GM23338 (cell line): Measurements from ENCODE around the gene ESRRA. TPM values are rescaled to one million over a fixed set of nuclear protein-coding genes. Genes with fewer than 3 reads are reported as not detected.

Experiments used
- ATAC-seq: fragments of 200-7000 bp; cut with Tn5 transposase; 3 replicates; pipeline ENCODE4 v1.9.1; 2020
- DNase-seq: peaks from one replicate; pipeline ENCODE4 v3.0.0-alpha.2; 2015; ENCODE audit warnings: low spot score
- H2AFZ ChIP-seq: fragments of 200-600 bp; sonication (generic); 2 replicates; pipeline ENCODE4 v1.8.0; 2016; ENCODE audit warnings: antibody characterized with exemption, mild to moderate bottlenecking, moderate library complexity
- H3F3A ChIP-seq: fragments of 200-600 bp; sonication (generic); replicated peaks from 2 replicates; pipeline ENCODE4 v1.8.0; 2017; ENCODE audit warnings: antibody characterized with exemption, mixed run types, low read depth
- H3K27ac ChIP-seq: fragments of 200-600 bp; sonication (generic); 2 replicates; pipeline ENCODE4 v1.6.1; 2016; ENCODE audit warnings: low read depth
- H3K27me3 ChIP-seq: fragments of 200-600 bp; sonication (generic); 2 replicates; pipeline ENCODE4 v1.8.0; 2016; ENCODE audit warnings: mild to moderate bottlenecking, mixed run types, moderate library complexity; ENCODE audit not compliant: insufficient read depth
- H3K36me3 ChIP-seq: fragments of 200-600 bp; sonication (generic); 2 replicates; pipeline ENCODE4 v1.8.0; 2016; ENCODE audit warnings: mild to moderate bottlenecking; ENCODE audit not compliant: insufficient read depth
- H3K4me1 ChIP-seq: fragments of 200-600 bp; sonication (generic); 2 replicates; pipeline ENCODE4 v1.8.0; 2016; ENCODE audit warnings: mild to moderate bottlenecking, moderate library complexity; ENCODE audit not compliant: insufficient read depth
- H3K4me2 ChIP-seq: fragments of 200-600 bp; sonication (generic); 2 replicates; pipeline ENCODE4 v1.7.1; 2017; ENCODE audit warnings: mixed run types
- H3K4me3 ChIP-seq: fragments of 200-600 bp; sonication (generic); 2 replicates; pipeline ENCODE4 v1.6.1; 2016; ENCODE audit warnings: mixed run types
- H3K79me2 ChIP-seq: fragments of 200-600 bp; sonication (generic); replicated peaks from 2 replicates; pipeline ENCODE4 v1.8.0; 2017; ENCODE audit warnings: mild to moderate bottlenecking; ENCODE audit not compliant: insufficient read depth
- H3K9me2 ChIP-seq: fragments of 200-600 bp; sonication (generic); 2 replicates; pipeline ENCODE4 v1.8.0; 2017; ENCODE audit not compliant: insufficient read depth
- H4K20me1 ChIP-seq: fragments of 200-600 bp; sonication (generic); replicated peaks from 2 replicates; pipeline ENCODE4 v1.8.0; 2017; ENCODE audit warnings: mild to moderate bottlenecking; ENCODE audit not compliant: insufficient read depth
- H3K27ac Mint-ChIP-seq: 2 replicates; pipeline ENCODE4 v1.8.0; 2020; ENCODE audit warnings: inconsistent platforms, mild to moderate bottlenecking, moderate library complexity, mixed read lengths
- H3K27me3 Mint-ChIP-seq: 3 replicates; pipeline ENCODE4 v1.8.0; 2022; ENCODE audit warnings: low read depth, mild to moderate bottlenecking, moderate library complexity, mixed read lengths, inconsistent platforms; ENCODE audit not compliant: insufficient read depth, poor library complexity
- H3K36me3 Mint-ChIP-seq: 3 replicates; pipeline ENCODE4 v1.8.0; 2021; ENCODE audit warnings: low read depth, mild to moderate bottlenecking, inconsistent platforms, moderate library complexity, mixed read lengths
- H3K4me1 Mint-ChIP-seq: 3 replicates; pipeline ENCODE4 v1.8.0; 2020; ENCODE audit warnings: mild to moderate bottlenecking, inconsistent platforms, mixed read lengths
- H3K4me3 Mint-ChIP-seq: 3 replicates; pipeline ENCODE4 v1.8.0; 2021; ENCODE audit warnings: moderate library complexity, mild to moderate bottlenecking, inconsistent platforms, mixed read lengths
- H3K9me3 Mint-ChIP-seq: 3 replicates; pipeline ENCODE4 v1.8.0; 2020; ENCODE audit warnings: moderate library complexity, mild to moderate bottlenecking, inconsistent platforms, mixed read lengths
- CREB1 ChIP-seq: fragments of 250-450 bp; sonication (Bioruptor Pico); IDR thresholded peaks from 2 replicates; pipeline ENCODE4 v1.5.0; 2020; ENCODE audit warnings: low read depth, mild to moderate bottlenecking, moderate library complexity
- CTCF ChIP-seq, 2 experiments: fragments of 200-600 bp in 1 of 2; sonication (generic) in 1 of 2; conservative IDR thresholded peaks; 2 replicates each; pipeline versions ENCODE4 v1.5.1 to v1.6.1; 2016 to 2017; ENCODE audit warnings: antibody characterized with exemption in 2 of 2, low read depth in 2 of 2, mild to moderate bottlenecking in 2 of 2, moderate library complexity in 1 of 2
- ETS1 ChIP-seq: IDR thresholded peaks from 2 replicates; pipeline ENCODE4 v1.6.1; 2016; ENCODE audit warnings: antibody characterized with exemption
- EZH2 ChIP-seq: fragments of 200-600 bp; sonication (generic); IDR thresholded peaks from one replicate; pipeline ENCODE4 v1.8.0; 2017; ENCODE audit warnings: antibody characterized with exemption, mild to moderate bottlenecking, low read depth; ENCODE audit not compliant: unreplicated experiment
- EZH2phosphoT487 ChIP-seq: fragments of 200-600 bp; sonication (generic); IDR thresholded peaks from one replicate; pipeline ENCODE4 v1.8.1; 2018; ENCODE audit warnings: antibody characterized with exemption; ENCODE audit not compliant: unreplicated experiment
- JUNB ChIP-seq: IDR thresholded peaks from one replicate; pipeline ENCODE4 v1.6.1; 2016; ENCODE audit warnings: antibody characterized with exemption; ENCODE audit not compliant: unreplicated experiment
- NANOG ChIP-seq: IDR thresholded peaks from 2 replicates; pipeline ENCODE4 v1.6.1; 2016; ENCODE audit warnings: antibody characterized with exemption, borderline replicate concordance
- REST ChIP-seq: IDR thresholded peaks from one replicate; pipeline ENCODE4 v1.6.1; 2018; ENCODE audit warnings: antibody characterized with exemption; ENCODE audit not compliant: unreplicated experiment
- STAT1 ChIP-seq: IDR thresholded peaks from one replicate; pipeline ENCODE4 v1.6.1; 2016; ENCODE audit warnings: antibody characterized with exemption; ENCODE audit not compliant: unreplicated experiment
- polyA plus RNA-seq: library from polyadenylated mRNA; unstranded; fragments of >200 nt; fragmentation: Nextera tagmentation; extraction: Ambion mirVana; gene quantifications from 2 replicates; pipeline ENCODE4 v1.2.1, GENCODE V29; 2016
- total RNA-seq: library from RNA; depleted of rRNA; stranded (reverse); fragments of >200 nt; shearing (Covaris generic); gene quantifications from 2 replicates; pipeline ENCODE4 v1.2.3, GENCODE V29; 2014

Gene ESRRA
- total and polyA plus RNA-seq, 2 experiments from 2014 or later, result 13.7 to 55.1 TPM

- TF ChIP-seq ETS1 (no peak), CREB1 (CRISPR knock-in tag) (no peak), EZH2 (no peak), EZH2phosphoT487 (no peak), REST (no peak), NANOG (no peak), CTCF (conservative IDR thresholded peaks at IDR 0.05; ENCODE audit: low read depth in 2 of 2) (no peak)
Observed at GRCh38 chr11:64278576-64279190, 26.6 kb upstream of the ESRRA start (continued).

- H4K20me1 ChIP-seq, result no peaks in the 10 kb centered on the region; the same call in 1 of the 2 replicates
- H3K27ac Mint-ChIP-seq, result no peak overlapping the region
- no peaks in the 10 kb centered on the region for H3K36me3 ChIP-seq
- peaks cover 10% of the 10 kb centered on the region; the same call in 2 of the 3 replicates for H3K36me3 Mint-ChIP-seq
- no peak for ATAC-seq
- H3K4me3 ChIP-seq, result no peak overlapping the region
- no peaks in the 10 kb centered on the region for H3K9me3 Mint-ChIP-seq
- peaks cover 6% of the 10 kb centered on the region; the same call in 1 of the 2 replicates for H3F3A ChIP-seq
- no peaks in the 10 kb centered on the region for H3K9me2 ChIP-seq
- peaks cover 18% of the 10 kb centered on the region for H3K27me3 Mint-ChIP-seq
- H3K4me1 Mint-ChIP-seq, result peaks cover 8% of the 10 kb centered on the region
- H3K27ac ChIP-seq, result no peak overlapping the region
- no peak overlapping the region for H3K4me2 ChIP-seq
- H3K79me2 ChIP-seq, result no peaks in the 10 kb centered on the region
- H3K4me1 ChIP-seq, result peaks cover 8% of the 10 kb centered on the region
- H3K27me3 ChIP-seq, result peaks cover 11% of the 10 kb centered on the region
- DNase-seq, result no peak
- no peak overlapping the region for H2AFZ ChIP-seq
- no peak overlapping the region for H3K4me3 Mint-ChIP-seq
- TF ChIP-seq REST, result no peak
- no peak for TF ChIP-seq CREB1 (CRISPR knock-in tag)
- TF ChIP-seq STAT1, result no peak
- no peak for TF ChIP-seq EZH2
- TF ChIP-seq CTCF (conservative IDR thresholded peaks at IDR 0.05; ENCODE audit: low read depth in 2 of 2), result no peak
- no peak for TF ChIP-seq JUNB
Observed at GRCh38 chr11:64281957-64282770, 23.2 kb upstream of the ESRRA start.
